Sigmoid colon (tissue), 4 donors: ENCODE results near the gene CRTC3.

Source experiments
- POLR2AphosphoS5 ChIP-seq, 4 donors: sonication (generic); formaldehyde crosslinking; IDR thresholded peaks; one replicate each; pipeline ENCODE4 v1.6.1; 2017; ENCODE audit warnings: antibody characterized with exemption in 4 of 4
- TF ChIP-seq, protein P1 (sequence below), 4 experiments: fragments of 450-650 bp in 3 of 4; fragments of 200-600 bp in 1 of 4; IDR thresholded peaks; one replicate each; pipeline ENCODE4 v1.5.1; 2016 to 2019; ENCODE audit warnings: antibody characterized with exemption in 4 of 4, mild to moderate bottlenecking in 3 of 4, moderate library complexity in 2 of 4

DNA sequence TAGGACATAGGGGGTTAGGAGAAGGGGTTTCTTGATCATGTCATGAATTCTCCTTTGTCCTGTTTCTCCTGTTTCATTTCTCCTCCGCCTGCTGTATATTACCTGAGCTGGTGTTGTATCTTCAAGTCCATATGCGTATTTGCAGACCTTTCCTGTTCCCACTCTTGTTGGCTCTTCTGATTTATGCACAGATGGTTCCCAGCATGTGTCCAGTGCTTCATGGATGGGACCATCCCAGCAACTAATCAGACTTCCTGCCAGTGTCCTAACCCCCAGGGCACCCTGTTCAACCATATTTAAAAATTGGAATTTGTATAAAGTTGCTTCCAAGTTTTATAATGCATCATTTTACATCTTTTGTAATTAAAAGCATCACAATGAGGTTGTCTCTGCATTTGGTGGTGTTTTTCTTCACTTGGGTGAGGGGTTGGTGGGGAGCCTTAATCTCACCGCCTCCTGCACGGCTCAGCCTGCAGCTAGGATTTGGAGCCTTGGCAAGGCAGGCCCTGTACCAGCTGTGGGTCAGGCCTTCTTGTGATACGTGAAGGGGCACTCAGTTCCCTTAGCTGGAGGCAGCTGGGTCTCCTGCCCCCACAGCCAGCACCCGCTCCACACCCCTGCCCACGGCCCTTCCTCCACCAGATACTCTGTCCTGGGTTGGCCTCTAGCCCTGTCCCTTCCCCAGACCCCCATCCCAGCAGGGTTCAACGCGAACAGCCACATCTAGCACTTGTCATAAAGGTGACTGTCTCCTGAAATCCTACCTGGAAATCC, 115.4 kb downstream of the CRTC3 start:
- TF ChIP-seq, protein P1, sequence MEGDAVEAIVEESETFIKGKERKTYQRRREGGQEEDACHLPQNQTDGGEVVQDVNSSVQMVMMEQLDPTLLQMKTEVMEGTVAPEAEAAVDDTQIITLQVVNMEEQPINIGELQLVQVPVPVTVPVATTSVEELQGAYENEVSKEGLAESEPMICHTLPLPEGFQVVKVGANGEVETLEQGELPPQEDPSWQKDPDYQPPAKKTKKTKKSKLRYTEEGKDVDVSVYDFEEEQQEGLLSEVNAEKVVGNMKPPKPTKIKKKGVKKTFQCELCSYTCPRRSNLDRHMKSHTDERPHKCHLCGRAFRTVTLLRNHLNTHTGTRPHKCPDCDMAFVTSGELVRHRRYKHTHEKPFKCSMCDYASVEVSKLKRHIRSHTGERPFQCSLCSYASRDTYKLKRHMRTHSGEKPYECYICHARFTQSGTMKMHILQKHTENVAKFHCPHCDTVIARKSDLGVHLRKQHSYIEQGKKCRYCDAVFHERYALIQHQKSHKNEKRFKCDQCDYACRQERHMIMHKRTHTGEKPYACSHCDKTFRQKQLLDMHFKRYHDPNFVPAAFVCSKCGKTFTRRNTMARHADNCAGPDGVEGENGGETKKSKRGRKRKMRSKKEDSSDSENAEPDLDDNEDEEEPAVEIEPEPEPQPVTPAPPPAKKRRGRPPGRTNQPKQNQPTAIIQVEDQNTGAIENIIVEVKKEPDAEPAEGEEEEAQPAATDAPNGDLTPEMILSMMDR (IDR thresholded peaks at IDR 0.05), result no peak
- no peak for TF ChIP-seq POLR2AphosphoS5 (IDR thresholded peaks at IDR 0.05)
